Measurements from ENCODE around the gene E2F2.
"Not testable (repeated sequence)": the region's sequence is repeated elsewhere in the genome, so short reads cannot be mapped to it uniquely, and the experiment has no call there.

Gene E2F2

DNA sequence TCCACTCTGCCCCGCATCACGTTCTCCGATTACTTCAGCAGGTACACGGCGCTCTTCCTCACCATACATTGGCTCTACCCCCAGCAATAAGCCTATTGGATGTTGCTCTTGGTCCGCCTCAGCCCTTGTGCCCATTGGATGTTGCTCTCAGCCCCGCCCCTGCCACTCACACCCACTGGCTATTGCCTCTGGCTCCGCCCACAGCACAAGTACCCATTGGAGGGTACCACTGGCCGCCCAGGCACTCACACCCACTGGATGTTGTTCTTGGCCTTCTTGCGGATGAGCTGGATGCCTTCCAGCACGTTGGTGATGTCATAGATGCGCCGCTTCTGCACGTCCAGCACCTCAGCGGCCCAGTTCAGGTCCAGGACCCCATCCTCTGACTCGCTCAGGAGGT, 9.4 kb downstream of the E2F2 start:
- H3K4me3 ChIP-seq (ENCODE audit: low read depth, low read length) = no peak overlapping the region
- no peak for DNase-seq (ENCODE audit: low read depth)
- TF ChIP-seq, protein P1, sequence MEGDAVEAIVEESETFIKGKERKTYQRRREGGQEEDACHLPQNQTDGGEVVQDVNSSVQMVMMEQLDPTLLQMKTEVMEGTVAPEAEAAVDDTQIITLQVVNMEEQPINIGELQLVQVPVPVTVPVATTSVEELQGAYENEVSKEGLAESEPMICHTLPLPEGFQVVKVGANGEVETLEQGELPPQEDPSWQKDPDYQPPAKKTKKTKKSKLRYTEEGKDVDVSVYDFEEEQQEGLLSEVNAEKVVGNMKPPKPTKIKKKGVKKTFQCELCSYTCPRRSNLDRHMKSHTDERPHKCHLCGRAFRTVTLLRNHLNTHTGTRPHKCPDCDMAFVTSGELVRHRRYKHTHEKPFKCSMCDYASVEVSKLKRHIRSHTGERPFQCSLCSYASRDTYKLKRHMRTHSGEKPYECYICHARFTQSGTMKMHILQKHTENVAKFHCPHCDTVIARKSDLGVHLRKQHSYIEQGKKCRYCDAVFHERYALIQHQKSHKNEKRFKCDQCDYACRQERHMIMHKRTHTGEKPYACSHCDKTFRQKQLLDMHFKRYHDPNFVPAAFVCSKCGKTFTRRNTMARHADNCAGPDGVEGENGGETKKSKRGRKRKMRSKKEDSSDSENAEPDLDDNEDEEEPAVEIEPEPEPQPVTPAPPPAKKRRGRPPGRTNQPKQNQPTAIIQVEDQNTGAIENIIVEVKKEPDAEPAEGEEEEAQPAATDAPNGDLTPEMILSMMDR (IDR thresholded peaks at IDR 0.05; ENCODE audit: control insufficient read depth, extremely low read depth, insufficient read depth) = no peak

DNA sequence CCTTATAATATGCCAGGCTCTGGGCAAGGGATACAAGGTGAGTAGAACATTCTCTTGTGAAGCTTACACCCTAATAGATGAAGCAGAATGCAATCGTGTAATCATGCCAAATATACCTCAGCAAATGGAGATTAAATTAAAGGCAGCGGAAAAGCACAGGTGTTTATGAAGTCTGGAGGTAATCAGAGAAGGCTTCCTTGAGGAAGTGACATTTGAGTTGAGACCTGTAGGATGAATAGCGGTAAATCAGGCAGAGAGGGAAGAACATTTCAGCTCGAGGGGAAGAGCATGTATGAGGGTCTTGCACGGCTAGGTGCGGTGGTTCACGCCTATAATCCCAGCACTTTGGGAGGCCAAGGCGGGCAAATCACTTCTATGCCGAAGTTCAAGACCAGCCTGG, 13.5 kb downstream of the E2F2 start:
- H3K4me3 ChIP-seq (ENCODE audit: low read depth, low read length) = no peak overlapping the region
- TF ChIP-seq, protein P1 (IDR thresholded peaks at IDR 0.05; ENCODE audit: control insufficient read depth, extremely low read depth, insufficient read depth) = no peak
- DNase-seq (ENCODE audit: low read depth) = no peak

DNA sequence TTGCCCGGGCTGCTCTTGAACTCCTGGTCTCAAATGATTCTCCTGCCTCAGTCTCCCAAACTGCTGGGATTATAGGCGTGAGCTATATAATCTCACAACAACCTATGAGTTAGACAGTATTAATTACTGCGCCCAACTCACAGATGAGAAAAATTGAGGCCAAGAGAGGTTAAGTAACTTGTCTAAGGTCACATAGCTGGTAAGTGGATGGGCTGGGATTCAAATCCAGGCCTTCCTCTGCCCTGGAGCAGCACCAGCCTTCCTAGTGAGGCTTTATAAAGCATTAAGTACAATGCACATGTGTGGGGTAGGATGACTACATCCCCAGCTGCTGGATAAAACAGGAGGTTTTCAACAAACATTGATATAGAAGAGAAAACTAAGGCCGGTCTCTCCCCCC, 15.1 kb downstream of the E2F2 start:
- no peak for DNase-seq (ENCODE audit: low read depth)
- TF ChIP-seq, protein P1 (IDR thresholded peaks at IDR 0.05; ENCODE audit: control insufficient read depth, extremely low read depth, insufficient read depth) = no peak
- H3K4me3 ChIP-seq (ENCODE audit: low read depth, low read length) = no peak overlapping the region

DNA sequence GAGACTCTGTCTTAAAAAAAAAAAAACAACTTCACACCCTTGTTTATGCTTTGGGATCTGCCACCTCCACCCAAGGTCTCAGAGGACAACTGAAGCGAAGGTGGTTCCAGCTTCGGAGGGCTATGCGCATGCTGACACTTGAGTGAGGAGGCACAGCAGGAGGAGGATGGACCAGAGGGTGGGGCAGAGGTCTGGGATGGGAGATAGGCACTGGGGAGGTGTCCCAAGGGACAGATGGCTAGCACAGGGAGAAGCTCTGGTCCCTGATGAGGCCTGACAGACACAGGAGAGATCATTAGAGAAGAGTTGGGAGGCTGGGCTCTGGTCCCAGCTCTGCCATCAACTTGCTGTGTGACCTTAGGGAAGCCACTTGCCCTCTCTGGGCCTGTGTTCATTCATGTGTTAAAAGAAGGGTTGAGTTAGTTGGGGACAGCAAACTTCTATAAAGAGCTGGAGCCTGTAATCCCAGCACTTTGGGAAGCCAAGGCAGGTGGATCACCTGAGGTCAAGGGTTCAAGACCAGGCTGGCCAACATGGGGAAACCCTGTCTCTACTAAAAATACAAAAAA, 16.8 kb downstream of the E2F2 start:
- no peak overlapping the region for H3K4me3 ChIP-seq (ENCODE audit: low read depth, low read length)
- DNase-seq (ENCODE audit: low read depth) = no peak
- TF ChIP-seq, protein P1 (IDR thresholded peaks at IDR 0.05; ENCODE audit: control insufficient read depth, extremely low read depth, insufficient read depth) = no peak

DNA sequence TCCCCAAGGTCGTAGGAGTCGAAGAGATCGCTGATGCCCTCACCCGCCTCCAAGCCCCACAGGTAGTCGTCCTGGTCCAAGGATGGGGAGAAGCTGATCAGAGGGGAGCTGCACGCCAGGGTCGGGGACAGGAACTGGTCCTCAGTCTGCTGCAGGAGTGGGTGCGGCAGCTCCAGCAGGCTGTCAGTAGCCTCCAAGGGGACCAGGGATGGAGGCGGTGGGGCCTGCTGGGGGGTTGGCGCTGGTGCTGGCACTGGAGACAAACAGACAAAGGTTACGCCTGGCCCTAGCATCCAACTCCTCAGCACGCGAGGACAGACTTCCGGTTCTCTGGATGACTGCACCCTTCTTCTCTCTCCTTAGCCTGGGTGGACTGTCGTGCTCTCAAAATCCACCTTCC, 21.1 kb downstream of the E2F2 start:
- TF ChIP-seq, protein P1 (IDR thresholded peaks at IDR 0.05; ENCODE audit: control insufficient read depth, extremely low read depth, insufficient read depth) = no peak
- H3K4me3 ChIP-seq (ENCODE audit: low read depth, low read length) = no peak overlapping the region
- DNase-seq (ENCODE audit: low read depth) = no peak

DNA sequence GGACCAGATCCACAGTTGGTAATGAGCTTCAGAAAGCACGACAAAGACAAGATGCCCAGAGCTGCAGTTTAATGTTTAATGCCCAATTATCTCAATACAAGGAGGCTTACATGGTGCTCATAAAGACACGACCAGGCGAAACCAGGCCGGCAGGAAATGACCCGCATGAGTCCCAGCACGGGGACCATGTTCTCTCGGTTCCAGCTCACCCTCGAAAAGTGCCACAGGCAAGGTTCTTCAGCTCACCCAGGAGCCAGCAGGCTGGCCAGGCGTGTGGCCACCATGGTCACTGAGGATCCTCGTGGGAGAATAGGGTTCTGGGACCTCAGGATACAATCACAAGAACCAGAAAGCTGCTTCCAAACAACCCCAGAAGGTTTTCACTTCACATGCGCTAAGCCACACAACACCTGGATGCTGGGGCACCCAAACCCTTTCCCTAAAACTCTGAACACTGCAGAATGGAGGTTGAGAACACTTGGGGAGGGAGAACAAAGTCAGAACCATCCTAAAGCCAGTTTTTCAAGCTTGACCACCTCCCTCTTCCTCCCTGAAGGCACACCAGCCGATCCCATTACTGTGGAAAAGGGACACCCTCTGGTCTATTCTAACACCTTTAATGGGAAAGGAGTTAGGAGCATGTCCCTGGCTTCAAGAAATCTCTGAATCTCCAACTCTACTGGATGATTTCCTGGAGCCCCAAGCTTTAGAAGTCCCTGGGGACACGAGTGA, 24.5 kb downstream of the E2F2 start:
- no peak for DNase-seq (ENCODE audit: low read depth)
- no peak overlapping the region for H3K4me3 ChIP-seq (ENCODE audit: low read depth, low read length)
- TF ChIP-seq, protein P1 (IDR thresholded peaks at IDR 0.05; ENCODE audit: control insufficient read depth, extremely low read depth, insufficient read depth) = no peak

DNA sequence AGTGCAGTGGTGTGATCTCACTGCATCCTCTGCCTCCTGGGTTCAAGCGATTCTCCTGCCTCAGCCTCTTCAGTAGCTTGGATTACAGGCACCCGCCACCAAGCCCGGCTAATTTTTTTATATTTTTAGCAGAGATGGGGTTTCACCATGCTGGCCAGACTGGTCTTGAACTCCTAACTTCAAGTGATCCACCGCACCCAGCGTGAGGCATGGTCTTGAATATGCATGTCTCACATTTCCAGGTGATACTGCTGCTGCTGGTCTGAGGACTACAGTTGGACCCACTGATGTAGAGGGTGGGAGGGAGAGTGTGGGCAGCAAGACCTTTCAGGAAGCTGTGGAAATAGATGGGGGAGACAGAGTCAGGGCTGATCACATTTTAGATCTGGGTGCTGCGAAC, 25.2 kb downstream of the E2F2 start:
- TF ChIP-seq, protein P1 (IDR thresholded peaks at IDR 0.05; ENCODE audit: control insufficient read depth, extremely low read depth, insufficient read depth) = no peak
- H3K4me3 ChIP-seq (ENCODE audit: low read depth, low read length) = no peak overlapping the region
- DNase-seq (ENCODE audit: low read depth) = no peak

DNA sequence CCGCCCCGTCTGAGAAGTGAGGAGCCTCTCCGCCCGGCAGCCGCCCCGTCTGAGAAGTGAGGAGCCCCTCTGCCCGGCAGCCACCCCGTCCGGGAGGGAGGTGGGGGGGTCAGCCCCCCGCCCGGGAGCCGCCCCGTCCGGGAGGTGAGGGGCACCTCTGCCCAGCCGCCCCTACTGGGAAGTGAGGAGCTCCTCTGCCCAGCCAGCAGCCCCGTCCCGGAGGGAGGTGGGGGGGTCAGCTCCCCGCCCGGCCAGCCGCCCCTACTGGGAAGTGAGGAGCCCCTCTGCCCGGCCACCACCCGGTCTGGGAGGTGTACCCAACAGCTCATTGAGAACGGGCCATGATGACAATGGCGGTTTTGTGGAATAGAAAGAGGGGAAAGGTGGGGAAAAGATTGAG, 26.9 kb downstream of the E2F2 start:
- not testable (repeated sequence) for H3K4me3 ChIP-seq (ENCODE audit: low read depth, low read length); DNase-seq (ENCODE audit: low read depth)

Measured in LNCaP clone FGC (cell line).